Testis (tissue), 3 donors: ENCODE measurements around the gene AGFG2. TPM values are rescaled to one million over a fixed set of nuclear protein-coding genes. Genes with fewer than 3 reads are reported as not detected.

Experiments used
- DNase-seq: peaks from one replicate; pipeline ENCODE4 v3.0.0-alpha.2; 2019
- H3K27ac ChIP-seq, 2 donors: fragments of 200-600 bp; sonication (generic); one replicate each; pipeline ENCODE4 v1.5.1; 2019
- H3K27me3 ChIP-seq: fragments of 200-600 bp; sonication (generic); one replicate; pipeline ENCODE4 v1.5.1; 2019
- H3K36me3 ChIP-seq: fragments of 200-600 bp; sonication (generic); one replicate; pipeline ENCODE4 v1.5.1; 2017; ENCODE audit warnings: low read depth; ENCODE audit errors: missing control alignments
- H3K4me1 ChIP-seq: fragments of 200-600 bp; sonication (generic); one replicate; pipeline ENCODE4 v1.5.1; 2019
- H3K4me3 ChIP-seq, 2 donors: fragments of 200-600 bp; sonication (generic); one replicate each; pipeline ENCODE4 v1.5.1; 2017 to 2019
- H3K9me3 ChIP-seq: fragments of 200-600 bp; sonication (generic); one replicate; pipeline ENCODE4 v1.5.1; 2017
- CTCF ChIP-seq, 3 experiments: fragments of 450-650 bp in 2 of 3; fragments of 200-600 bp in 1 of 3; sonication (generic) in 1 of 3; IDR thresholded peaks; one replicate each; pipeline ENCODE4 v1.5.1; 2016 to 2019; ENCODE audit warnings: antibody characterized with exemption in 3 of 3, mild to moderate bottlenecking in 2 of 3, moderate library complexity in 1 of 3
- POLR2A ChIP-seq: fragments of 450-650 bp; IDR thresholded peaks from one replicate; pipeline ENCODE4 v1.6.1; 2017; ENCODE audit warnings: antibody characterized with exemption, mild to moderate bottlenecking, moderate library complexity
- WGBS, 2 donors: methylation state at CpG; one replicate each; pipeline ENCODE4 v1.1.5; 2018; 5-methylcytosine and 5-hydroxymethylcytosine counted together
- intact Hi-C: fragments of 100-400 bp; cut with DNase I; formaldehyde crosslinking; loops from one replicate; pipeline ENCODE4 v1.15.1; 2023; ENCODE audit warnings: low total_unique reads
- polyA plus RNA-seq: library from polyadenylated mRNA; stranded (reverse); fragments of 350-450 nt; fragmentation: Illumina TruSeq; extraction: RNeasy Lipid Tissue Mini Kit (QIAGEN cat#74804); gene quantifications from one replicate; pipeline ENCODE4 v1.2.3, GENCODE V29; 2014; ENCODE audit warnings: low read depth, low replicate concordance; ENCODE audit not compliant: insufficient read depth
- total RNA-seq, 2 donors: library from RNA; depleted of rRNA; stranded (reverse); fragments of >200 nt; gene quantifications; one replicate each; pipeline ENCODE4 v1.2.3, GENCODE V29; 2016

The AGFG2 gene
- total and polyA plus RNA-seq, 3 donors from 2014 or later: 51.4 to 67.2 (median 62.0) TPM

DNA sequence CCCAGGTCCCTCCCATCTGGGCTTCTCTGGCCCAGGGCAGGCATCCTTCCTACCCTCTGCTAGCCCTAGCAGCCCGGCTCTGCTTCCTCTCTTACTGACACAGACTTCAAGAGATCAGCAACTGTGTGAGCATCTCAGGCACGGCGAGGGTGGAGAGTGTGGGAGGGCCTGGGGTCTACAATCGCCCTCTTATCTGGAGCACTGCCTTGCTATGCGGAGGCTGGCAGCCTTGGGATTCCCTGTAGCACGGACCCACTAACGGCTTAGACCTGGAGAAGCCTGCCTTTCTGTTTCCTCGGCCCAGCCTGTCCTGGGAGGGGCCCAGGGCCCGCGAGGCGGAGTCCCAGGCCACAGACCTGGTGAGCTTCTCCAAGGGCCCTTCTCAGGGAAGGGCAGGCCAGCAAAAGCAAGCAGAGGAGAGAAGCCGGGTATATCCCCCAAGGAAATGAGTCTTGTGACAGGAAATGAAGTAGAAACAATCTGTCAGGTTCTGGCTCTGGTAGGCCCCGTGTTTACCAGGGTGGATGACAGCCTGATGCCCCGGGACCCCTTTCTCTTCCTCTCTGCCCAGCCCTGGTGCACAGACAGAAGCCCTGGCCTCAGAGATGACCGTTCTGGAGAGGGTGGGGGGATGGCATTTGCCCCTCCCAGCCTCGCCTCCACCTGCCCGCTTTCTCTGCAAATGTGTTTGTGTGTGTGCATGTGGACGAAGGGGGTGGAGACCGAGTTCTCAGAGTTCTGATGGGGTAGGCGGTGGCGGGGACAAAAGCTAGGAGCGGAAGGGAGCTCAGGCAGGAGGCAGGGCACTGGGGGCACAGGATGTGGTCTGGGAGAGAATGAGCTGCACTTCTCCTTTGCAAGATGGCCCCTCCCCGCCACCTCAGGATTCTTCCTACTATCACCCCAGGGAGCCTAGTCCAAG, 44.4 kb downstream of the AGFG2 start:
- TF ChIP-seq CTCF (IDR thresholded peaks at IDR 0.05): no peak
- no peak for TF ChIP-seq POLR2A
- Histone ChIP-seq H3K27ac (peak overlapping the region; percentile 96 to 99), H3K4me3 (peak overlapping the region in 1 of 2 donors; percentile 95), H3K4me1 (peaks cover 31% of the 10 kb centered on the region), H3K36me3 (no peaks in the 10 kb centered on the region), H3K9me3 (no peaks in the 10 kb centered on the region), H3K27me3 (no peaks in the 10 kb centered on the region)
- peak; percentile 82 for DNase-seq
- intact Hi-C loops: no loop called here
- 37 to 52% methylated on average over 22 to 23 of the region's 23 CpGs for WGBS, 2 donors

DNA sequence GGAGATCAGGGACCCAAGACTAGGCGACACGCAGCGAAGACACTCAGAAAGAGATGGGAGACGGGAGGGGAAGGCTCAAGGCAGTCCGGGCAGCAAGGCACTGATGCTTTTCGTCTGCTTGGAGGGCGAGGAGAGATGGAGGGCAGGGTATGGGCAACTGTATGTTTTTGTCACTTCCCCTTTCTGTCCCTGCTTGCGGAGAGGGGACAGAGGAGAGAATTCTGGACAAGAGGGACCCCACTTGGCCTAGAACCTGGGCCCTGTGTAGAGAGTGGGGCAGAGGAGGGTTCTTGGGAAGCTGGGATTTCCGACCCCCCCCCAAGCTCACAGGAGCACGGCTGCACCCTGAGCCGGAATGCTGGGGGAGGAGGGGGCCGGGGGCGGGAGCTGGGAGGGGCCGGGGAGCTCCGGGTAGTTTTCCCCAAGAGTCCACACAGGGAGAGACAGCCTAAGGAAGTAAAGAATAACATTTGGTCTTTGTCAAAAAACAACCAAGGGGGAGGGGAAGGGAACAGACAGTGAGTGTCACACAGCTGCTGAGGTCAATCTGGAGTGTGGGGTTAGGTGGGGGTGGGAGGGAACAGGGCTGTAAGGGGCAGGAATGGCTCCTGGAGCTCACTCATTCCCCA, 45.2 kb downstream of the AGFG2 start:
- Histone ChIP-seq H3K27ac (peak overlapping the region; percentile 96 to 99), H3K4me1 (peaks cover 31% of the 10 kb centered on the region), H3K9me3 (no peaks in the 10 kb centered on the region), H3K36me3 (no peaks in the 10 kb centered on the region), H3K27me3 (no peaks in the 10 kb centered on the region), H3K4me3 (peak overlapping the region; percentile 95 to 98)
- WGBS, 2 donors: 43 to 46% methylated on average over 15 of the region's 15 CpGs
- intact Hi-C loops: no loop called here
- no peak for TF ChIP-seq POLR2A
- TF ChIP-seq CTCF (IDR thresholded peaks at IDR 0.05): no peak
- DNase-seq: no peak

DNA sequence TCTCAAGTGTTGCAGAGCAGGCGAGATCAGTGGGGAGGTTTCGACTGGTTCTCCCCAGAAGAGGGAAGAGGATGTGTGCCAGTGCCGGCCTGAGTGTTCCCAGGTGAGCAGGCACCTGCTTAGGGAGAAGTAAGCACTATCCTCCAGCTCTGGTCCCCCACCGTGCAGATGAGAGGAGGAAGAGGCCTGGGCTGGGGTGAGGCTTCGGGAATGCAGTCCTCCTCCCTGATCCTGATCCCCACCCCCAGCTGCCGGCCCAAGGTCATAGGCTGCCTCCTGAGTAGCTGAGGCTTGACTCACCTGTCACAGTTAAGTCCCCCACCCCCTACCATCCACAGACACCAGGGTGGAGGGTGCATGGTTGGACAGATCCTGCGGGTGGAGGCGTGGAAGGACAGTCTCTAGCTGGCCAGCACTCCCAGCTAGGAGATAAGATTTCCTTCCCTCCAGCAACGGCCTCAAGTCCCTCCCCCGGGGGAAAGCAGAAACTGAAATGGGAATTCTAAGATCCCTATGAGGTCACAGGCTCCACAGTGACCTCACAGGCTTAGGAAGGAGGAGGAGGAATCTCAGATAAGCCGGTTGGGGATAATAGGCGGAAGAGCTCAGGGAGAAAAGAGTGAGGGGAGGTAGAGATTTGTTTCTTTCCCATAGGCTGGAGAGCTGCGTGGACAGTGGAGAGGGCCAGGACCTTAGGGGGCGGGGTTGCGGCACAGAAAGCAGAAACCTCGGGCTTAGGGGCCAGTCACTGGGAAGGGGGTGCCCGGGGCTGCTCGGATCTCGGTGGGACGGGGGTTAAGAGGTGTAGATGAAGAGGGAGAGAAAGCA, 45.9 kb downstream of the AGFG2 start:
- intact Hi-C loops: no loop called here
- 4% methylated on average over 16 to 20 of the region's 20 CpGs for WGBS, 2 donors
- no peaks in the 10 kb centered on the region for H3K27me3 ChIP-seq
- peak; percentile 89 for DNase-seq
- H3K4me3 ChIP-seq: peak overlapping the region; percentile 95 to 98
- H3K4me1 ChIP-seq: peaks cover 31% of the 10 kb centered on the region
- H3K9me3 ChIP-seq: no peaks in the 10 kb centered on the region
- H3K36me3 ChIP-seq: no peaks in the 10 kb centered on the region
- TF ChIP-seq POLR2A: no peak
- TF ChIP-seq CTCF (IDR thresholded peaks at IDR 0.05): no peak
- peak overlapping the region; percentile 96 to 99 for H3K27ac ChIP-seq

- 1% methylated on average over 16 to 52 of the region's 61 CpGs for WGBS, 2 donors
- intact Hi-C loops: no loop called here
- Histone ChIP-seq H3K27ac (peak within 1 kb of the TSS; percentile 96 to 99), H3K36me3 (no peaks in the 10 kb centered on the region), H3K27me3 (no peaks in the 10 kb centered on the region), H3K9me3 (no peaks in the 10 kb centered on the region), H3K4me3 (peak within 1 kb of the TSS; percentile 95 to 98), H3K4me1 (peaks cover 36% of the 10 kb centered on the region)
- TF ChIP-seq CTCF (IDR thresholded peaks at IDR 0.05): peak in 2 of 3 experiments; percentile 13 to 28
- peak; percentile 95 for TF ChIP-seq POLR2A
- DNase-seq: peak; percentile 70
These were observed 46.7 kb downstream of the AGFG2 start, which contains the start of gene LRCH4 for GRCh38 chr7:100585511-100586265. LRCH4 (minus strand) TSS chr7:100586129; CDS start chr7:100586100, 29 bp downstream.
